GM23248 (cell line): ENCODE results near the gene PRDM16. TPM values are rescaled to one million over a fixed set of nuclear protein-coding genes. Genes with fewer than 3 reads are reported as not detected.

Source experiments
- DNase-seq: peaks from one replicate; pipeline ENCODE4 v3.0.0-alpha.2; 2015
- H2AFZ ChIP-seq: fragments of 200-600 bp; sonication (generic); 2 replicates; pipeline ENCODE4 v1.6.1; 2016; ENCODE audit warnings: antibody characterized with exemption
- H3F3A ChIP-seq: fragments of 200-600 bp; sonication (generic); 2 replicates; pipeline ENCODE4 v1.6.1; 2016; ENCODE audit warnings: mild to moderate bottlenecking, antibody characterized with exemption, mixed run types; ENCODE audit not compliant: insufficient read depth
- H3K27ac ChIP-seq: fragments of 200-600 bp; sonication (generic); 2 replicates; pipeline ENCODE4 v1.5.1; 2016; ENCODE audit warnings: mild to moderate bottlenecking
- H3K27me3 ChIP-seq: fragments of 200-600 bp; sonication (generic); replicated peaks from 2 replicates; pipeline ENCODE4 v1.6.1; 2016; ENCODE audit warnings: mild to moderate bottlenecking; ENCODE audit not compliant: insufficient read depth
- H3K36me3 ChIP-seq: fragments of 200-600 bp; sonication (generic); 2 replicates; pipeline ENCODE4 v1.6.1; 2016; ENCODE audit warnings: low read depth, mild to moderate bottlenecking
- H3K4me1 ChIP-seq: fragments of 200-600 bp; sonication (generic); 2 replicates; pipeline ENCODE4 v1.6.1; 2016; ENCODE audit warnings: mild to moderate bottlenecking; ENCODE audit not compliant: insufficient read depth
- H3K4me2 ChIP-seq: fragments of 200-600 bp; sonication (generic); one replicate; pipeline ENCODE4 v1.6.1; 2016; ENCODE audit warnings: mild to moderate bottlenecking; ENCODE audit not compliant: unreplicated experiment
- H3K4me3 ChIP-seq: fragments of 200-600 bp; sonication (generic); 2 replicates; pipeline ENCODE4 v1.5.1; 2016; ENCODE audit warnings: mild to moderate bottlenecking
- H3K79me2 ChIP-seq: fragments of 200-600 bp; sonication (generic); 2 replicates; pipeline ENCODE4 v1.6.1; 2016; ENCODE audit warnings: mild to moderate bottlenecking; ENCODE audit not compliant: insufficient read depth
- H3K9ac ChIP-seq: fragments of 200-600 bp; sonication (generic); 2 replicates; pipeline ENCODE4 v1.6.1; 2016; ENCODE audit warnings: mild to moderate bottlenecking
- H3K9me2 ChIP-seq: fragments of 200-600 bp; sonication (generic); 2 replicates; pipeline ENCODE4 v1.6.1; 2016; ENCODE audit warnings: mixed run types, mild to moderate bottlenecking, moderate library complexity; ENCODE audit not compliant: insufficient read depth
- H3K9me3 ChIP-seq: fragments of 200-600 bp; sonication (generic); one replicate; pipeline ENCODE4 v1.6.1; 2017; ENCODE audit warnings: low read depth
- H4K20me1 ChIP-seq: fragments of 200-600 bp; sonication (generic); 2 replicates; pipeline ENCODE4 v1.6.0; 2016; ENCODE audit not compliant: insufficient read depth
- EZH2 ChIP-seq: fragments of 200-600 bp; sonication (generic); IDR thresholded peaks from 2 replicates; pipeline ENCODE4 v1.6.1; 2018; ENCODE audit warnings: antibody characterized with exemption, mild to moderate bottlenecking; ENCODE audit not compliant: insufficient read depth, poor library complexity, severe bottlenecking
- EZH2phosphoT487 ChIP-seq: fragments of 200-600 bp; sonication (generic); IDR thresholded peaks from 2 replicates; pipeline ENCODE4 v1.6.1; 2018; ENCODE audit warnings: antibody characterized with exemption, moderate library complexity, mild to moderate bottlenecking, low read depth; ENCODE audit not compliant: insufficient read depth
- WGBS, 2 experiments: methylation state at CpG; one replicate each; pipeline ENCODE4 v1.1.6; 2015 to 2017; ENCODE audit warnings: low lambda C conversion rate in 2 of 2, low coverage in 1 of 2; ENCODE audit errors: missing lambda C conversion rate in 2 of 2; 5-methylcytosine and 5-hydroxymethylcytosine counted together
- in situ Hi-C: fragments of 300-500 bp; cut with MboI; formaldehyde crosslinking; loops from 2 replicates; pipeline ENCODE4 v1.15.0; 2020
- polyA plus RNA-seq: library from polyadenylated mRNA; unstranded; fragments of >200 nt; fragmentation: Nextera tagmentation; extraction: Ambion mirVana; gene quantifications from 2 replicates; pipeline ENCODE4 v1.2.1, GENCODE V29; 2016
- total RNA-seq: library from RNA; depleted of rRNA; stranded (reverse); fragments of >200 nt; shearing (Covaris generic); gene quantifications from 2 replicates; pipeline ENCODE4 v1.2.3, GENCODE V29; 2014

The PRDM16 gene
- total and polyA plus RNA-seq, 2 experiments from 2014 or later, result 0.18 TPM; not detected in 1

GRCh38 chr1:3091334-3091733 is 22.3 kb downstream of the PRDM16 start:
- no peak for TF ChIP-seq EZH2
- TF ChIP-seq EZH2phosphoT487, result no peak
- H3K9me2 ChIP-seq, result no peaks in the 10 kb centered on the region
- H2AFZ ChIP-seq, result no peak overlapping the region
- DNase-seq, result no peak
- H3K4me2 ChIP-seq, result no peak overlapping the region
- no peaks in the 10 kb centered on the region for H3K79me2 ChIP-seq
- H4K20me1 ChIP-seq, result no peaks in the 10 kb centered on the region
- 78 to 81% methylated on average over 14 of the region's 14 CpGs for WGBS, 2 experiments
- H3K9ac ChIP-seq, result no peak overlapping the region
- in situ Hi-C loops, result no loop called here
- H3K36me3 ChIP-seq, result no peaks in the 10 kb centered on the region
- H3F3A ChIP-seq, result no peaks in the 10 kb centered on the region
- no peaks in the 10 kb centered on the region for H3K9me3 ChIP-seq
- no peak overlapping the region for H3K4me3 ChIP-seq
- H3K27ac ChIP-seq, result no peak overlapping the region
- no peaks in the 10 kb centered on the region for H3K4me1 ChIP-seq
- H3K27me3 ChIP-seq, result no peaks in the 10 kb centered on the region

GRCh38 chr1:3092530-3092929 is 23.5 kb downstream of the PRDM16 start:
- Histone ChIP-seq H3K36me3 (no peaks in the 10 kb centered on the region), H3K27ac (no peak overlapping the region), H3K9me3 (no peaks in the 10 kb centered on the region), H3K4me2 (no peak overlapping the region), H3K9ac (no peak overlapping the region), H2AFZ (no peak overlapping the region), H3F3A (no peaks in the 10 kb centered on the region), H3K4me3 (no peak overlapping the region), H3K9me2 (no peaks in the 10 kb centered on the region), H3K4me1 (no peaks in the 10 kb centered on the region), H3K79me2 (no peaks in the 10 kb centered on the region), H4K20me1 (no peaks in the 10 kb centered on the region), H3K27me3 (no peaks in the 10 kb centered on the region)
- in situ Hi-C loops, result no loop called here
- TF ChIP-seq EZH2phosphoT487 (no peak), EZH2 (no peak)
- no peak for DNase-seq
- WGBS, 2 experiments, result 56 to 63% methylated on average over 7 of the region's 7 CpGs

GRCh38 chr1:3093898-3094626 is 25.1 kb downstream of the PRDM16 start:
- 58 to 66% methylated on average over 22 to 27 of the region's 27 CpGs for WGBS, 2 experiments
- H3K79me2 ChIP-seq, result no peaks in the 10 kb centered on the region
- H3K4me2 ChIP-seq, result no peak overlapping the region
- no peaks in the 10 kb centered on the region for H4K20me1 ChIP-seq
- TF ChIP-seq EZH2phosphoT487, result no peak
- no peak for TF ChIP-seq EZH2
- H3K9me2 ChIP-seq, result no peaks in the 10 kb centered on the region
- H3K4me1 ChIP-seq, result no peaks in the 10 kb centered on the region
- no peak overlapping the region for H3K9ac ChIP-seq
- in situ Hi-C loops, result no loop called here
- no peak overlapping the region for H2AFZ ChIP-seq
- no peak for DNase-seq
- H3K4me3 ChIP-seq, result no peak overlapping the region
- H3K9me3 ChIP-seq, result no peaks in the 10 kb centered on the region
- no peaks in the 10 kb centered on the region for H3K36me3 ChIP-seq
- no peak overlapping the region for H3K27ac ChIP-seq
- no peaks in the 10 kb centered on the region for H3F3A ChIP-seq
- H3K27me3 ChIP-seq, result no peaks in the 10 kb centered on the region

GRCh38 chr1:3094863-3095780 is 26.1 kb downstream of the PRDM16 start:
- no peak overlapping the region for H3K4me3 ChIP-seq
- no peaks in the 10 kb centered on the region for H3K4me1 ChIP-seq
- no peak for DNase-seq
- H3K9ac ChIP-seq, result no peak overlapping the region
- 64 to 68% methylated on average over 24 to 25 of the region's 26 CpGs for WGBS, 2 experiments
- H3K9me3 ChIP-seq, result no peaks in the 10 kb centered on the region
- H3K36me3 ChIP-seq, result no peaks in the 10 kb centered on the region
- no peak overlapping the region for H3K4me2 ChIP-seq
- H3K9me2 ChIP-seq, result no peaks in the 10 kb centered on the region
- no peaks in the 10 kb centered on the region for H3K27me3 ChIP-seq
- no peaks in the 10 kb centered on the region for H3F3A ChIP-seq
- no peak overlapping the region for H3K27ac ChIP-seq
- H2AFZ ChIP-seq, result no peak overlapping the region
- in situ Hi-C loops, result no loop called here
- TF ChIP-seq EZH2phosphoT487, result no peak
- no peak for TF ChIP-seq EZH2
- H3K79me2 ChIP-seq, result no peaks in the 10 kb centered on the region
- H4K20me1 ChIP-seq, result no peaks in the 10 kb centered on the region
